A673 (cell line): Measurements from ENCODE around the gene TRPV5.

Experiments used
- EZH2 ChIP-seq: fragments of 200-600 bp; sonication (generic); IDR thresholded peaks from 2 replicates; pipeline ENCODE4 v1.6.1; 2017; ENCODE audit warnings: borderline replicate concordance, low read depth, mild to moderate bottlenecking, mixed read lengths, antibody characterized with exemption, low read length; ENCODE audit not compliant: poor library complexity, severe bottlenecking
- TF ChIP-seq, protein P1 (sequence below): fragments of 300-800, 200-600 bp; sonication (generic); conservative IDR thresholded peaks from 2 replicates; pipeline ENCODE4 v1.5.1; 2017; ENCODE audit warnings: low read depth, mild to moderate bottlenecking, antibody characterized with exemption, low read length, moderate library complexity, mixed read lengths

DNA sequence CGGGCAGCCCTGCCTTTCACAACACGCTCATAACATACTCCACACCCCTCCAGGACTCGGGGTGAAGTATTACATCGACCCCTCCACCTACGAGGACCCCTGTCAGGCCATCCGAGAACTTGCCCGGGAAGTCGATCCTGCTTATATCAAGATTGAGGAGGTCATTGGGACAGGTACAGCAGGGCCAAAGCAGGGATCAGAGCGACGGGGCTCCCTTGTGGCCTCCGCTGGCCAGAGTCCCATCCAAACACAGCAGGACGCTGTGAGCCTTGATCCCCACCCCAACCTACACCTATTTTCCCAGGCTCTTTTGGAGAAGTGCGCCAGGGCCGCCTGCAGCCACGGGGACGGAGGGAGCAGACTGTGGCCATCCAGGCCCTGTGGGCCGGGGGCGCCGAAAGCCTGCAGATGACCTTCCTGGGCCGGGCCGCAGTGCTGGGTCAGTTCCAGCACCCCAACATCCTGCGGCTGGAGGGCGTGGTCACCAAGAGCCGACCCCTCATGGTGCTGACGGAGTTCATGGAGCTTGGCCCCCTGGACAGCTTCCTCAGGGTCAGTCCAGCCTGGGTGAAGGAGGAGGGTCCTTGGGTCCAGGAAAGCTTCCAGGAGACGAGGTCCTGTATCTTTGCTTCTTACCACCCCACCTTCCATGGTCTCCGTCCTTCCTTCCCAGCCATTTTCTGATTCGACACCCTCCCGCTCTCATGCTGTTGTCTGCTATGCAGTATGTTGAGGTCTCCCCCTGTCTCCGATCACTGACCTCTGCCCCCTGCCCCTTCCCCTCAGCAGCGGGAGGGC lies 65.2 kb downstream of the TRPV5 start:
- TF ChIP-seq, protein P1, sequence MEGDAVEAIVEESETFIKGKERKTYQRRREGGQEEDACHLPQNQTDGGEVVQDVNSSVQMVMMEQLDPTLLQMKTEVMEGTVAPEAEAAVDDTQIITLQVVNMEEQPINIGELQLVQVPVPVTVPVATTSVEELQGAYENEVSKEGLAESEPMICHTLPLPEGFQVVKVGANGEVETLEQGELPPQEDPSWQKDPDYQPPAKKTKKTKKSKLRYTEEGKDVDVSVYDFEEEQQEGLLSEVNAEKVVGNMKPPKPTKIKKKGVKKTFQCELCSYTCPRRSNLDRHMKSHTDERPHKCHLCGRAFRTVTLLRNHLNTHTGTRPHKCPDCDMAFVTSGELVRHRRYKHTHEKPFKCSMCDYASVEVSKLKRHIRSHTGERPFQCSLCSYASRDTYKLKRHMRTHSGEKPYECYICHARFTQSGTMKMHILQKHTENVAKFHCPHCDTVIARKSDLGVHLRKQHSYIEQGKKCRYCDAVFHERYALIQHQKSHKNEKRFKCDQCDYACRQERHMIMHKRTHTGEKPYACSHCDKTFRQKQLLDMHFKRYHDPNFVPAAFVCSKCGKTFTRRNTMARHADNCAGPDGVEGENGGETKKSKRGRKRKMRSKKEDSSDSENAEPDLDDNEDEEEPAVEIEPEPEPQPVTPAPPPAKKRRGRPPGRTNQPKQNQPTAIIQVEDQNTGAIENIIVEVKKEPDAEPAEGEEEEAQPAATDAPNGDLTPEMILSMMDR = no peak
- no peak for TF ChIP-seq EZH2
